ENCODE measurements around the gene P3H1. TPM values are rescaled to one million over a fixed set of nuclear protein-coding genes. Genes with fewer than 3 reads are reported as not detected.

The P3H1 gene
- total RNA-seq, 4 donors from 2014 or later = 42.4 to 83.9 (median 65.1) TPM

DNA sequence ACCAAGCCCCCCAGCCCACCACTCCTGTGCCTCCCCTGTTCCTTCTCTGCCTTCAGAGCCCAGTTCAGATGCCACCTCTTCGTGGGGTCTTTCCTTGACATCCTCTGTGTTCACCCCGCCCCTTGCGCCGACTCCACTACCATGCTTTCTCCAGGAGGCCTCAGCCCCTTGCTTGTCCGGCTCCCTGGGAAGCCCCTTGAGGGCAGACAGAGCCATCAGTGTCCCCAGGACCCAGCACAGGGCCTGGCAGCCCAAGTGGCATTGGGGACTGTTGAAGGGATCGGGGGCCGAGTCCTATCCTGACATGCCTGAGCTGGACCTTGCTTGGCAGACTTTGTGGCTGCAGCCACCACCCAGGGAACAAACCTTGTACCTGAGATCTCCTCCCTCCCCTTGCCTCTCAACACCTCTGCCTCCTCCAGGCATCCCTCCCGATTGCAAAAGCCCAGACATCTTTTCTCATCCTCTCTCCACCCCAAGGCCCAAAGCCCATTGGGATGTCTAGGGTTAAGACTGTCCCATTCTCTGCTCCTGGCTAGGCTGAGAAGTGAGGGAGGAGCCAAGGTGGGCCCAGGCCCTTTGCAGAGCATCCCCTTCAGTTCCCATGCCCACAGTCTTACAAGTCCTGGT is 30.1 kb downstream of the P3H1 start:
- H3K9me3 ChIP-seq = no peaks in the 10 kb centered on the region
- H3K4me3 ChIP-seq = peak overlapping the region in 1 of 4 donors; percentile 51
- H3K36me3 ChIP-seq = peaks cover 0 to 27% (median 0%) of the 10 kb centered on the region in 3 donors
- TF ChIP-seq, protein P1, sequence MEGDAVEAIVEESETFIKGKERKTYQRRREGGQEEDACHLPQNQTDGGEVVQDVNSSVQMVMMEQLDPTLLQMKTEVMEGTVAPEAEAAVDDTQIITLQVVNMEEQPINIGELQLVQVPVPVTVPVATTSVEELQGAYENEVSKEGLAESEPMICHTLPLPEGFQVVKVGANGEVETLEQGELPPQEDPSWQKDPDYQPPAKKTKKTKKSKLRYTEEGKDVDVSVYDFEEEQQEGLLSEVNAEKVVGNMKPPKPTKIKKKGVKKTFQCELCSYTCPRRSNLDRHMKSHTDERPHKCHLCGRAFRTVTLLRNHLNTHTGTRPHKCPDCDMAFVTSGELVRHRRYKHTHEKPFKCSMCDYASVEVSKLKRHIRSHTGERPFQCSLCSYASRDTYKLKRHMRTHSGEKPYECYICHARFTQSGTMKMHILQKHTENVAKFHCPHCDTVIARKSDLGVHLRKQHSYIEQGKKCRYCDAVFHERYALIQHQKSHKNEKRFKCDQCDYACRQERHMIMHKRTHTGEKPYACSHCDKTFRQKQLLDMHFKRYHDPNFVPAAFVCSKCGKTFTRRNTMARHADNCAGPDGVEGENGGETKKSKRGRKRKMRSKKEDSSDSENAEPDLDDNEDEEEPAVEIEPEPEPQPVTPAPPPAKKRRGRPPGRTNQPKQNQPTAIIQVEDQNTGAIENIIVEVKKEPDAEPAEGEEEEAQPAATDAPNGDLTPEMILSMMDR (IDR thresholded peaks at IDR 0.05) = no peak
- TF ChIP-seq POLR2A (IDR thresholded peaks at IDR 0.05) = no peak
- TF ChIP-seq EP300 (IDR thresholded peaks at IDR 0.05) = no peak
- H3K27ac ChIP-seq = peak overlapping the region in 2 of 4 donors; percentile 74 to 85
- 80 to 88% methylated on average over 7 to 8 of the region's 8 CpGs for WGBS, 2 donors
- peaks cover 0 to 48% (median 7%) of the 10 kb centered on the region in 4 donors for H3K4me1 ChIP-seq
- DNase-seq (ENCODE audit: low spot score in 2 of 2) = no peak
- no peaks in the 10 kb centered on the region for H3K27me3 ChIP-seq

DNA sequence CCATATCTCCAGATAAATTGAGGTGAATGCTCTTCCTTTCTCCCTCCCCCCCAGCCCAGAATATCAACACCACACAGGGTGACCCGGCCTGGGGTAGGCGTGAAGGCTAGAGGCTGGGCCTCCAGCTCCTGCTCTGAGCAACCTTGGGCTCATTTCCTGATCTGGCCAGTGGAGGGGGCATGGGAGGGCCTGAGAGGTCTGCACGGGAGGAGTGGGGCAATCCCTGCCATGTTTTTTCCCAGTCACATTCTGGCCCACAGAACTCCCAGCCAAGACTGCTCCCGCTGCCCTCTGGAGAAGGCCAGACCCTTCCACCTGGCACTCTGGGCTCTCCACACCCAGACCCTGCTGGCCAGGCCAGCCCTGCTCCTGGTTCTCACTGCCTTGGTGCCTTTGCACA is 30.7 kb downstream of the P3H1 start:
- H3K4me3 ChIP-seq = peak overlapping the region in 1 of 4 donors; percentile 51
- H3K9me3 ChIP-seq = no peaks in the 10 kb centered on the region
- no peak for DNase-seq (ENCODE audit: low spot score in 2 of 2)
- no peaks in the 10 kb centered on the region for H3K27me3 ChIP-seq
- peaks cover 0 to 43% (median 5%) of the 10 kb centered on the region in 4 donors for H3K4me1 ChIP-seq
- H3K27ac ChIP-seq = peak overlapping the region in 2 of 4 donors; percentile 74 to 85
- TF ChIP-seq, protein P1 (IDR thresholded peaks at IDR 0.05) = peak in 3 of 5 experiments; percentile 6 to 29 (median 19)
- no peak for TF ChIP-seq EP300 (IDR thresholded peaks at IDR 0.05)
- WGBS, 2 donors = 46 to 59% methylated on average over 3 to 4 of the region's 4 CpGs
- peaks cover 0 to 27% (median 0%) of the 10 kb centered on the region in 3 donors for H3K36me3 ChIP-seq

DNA sequence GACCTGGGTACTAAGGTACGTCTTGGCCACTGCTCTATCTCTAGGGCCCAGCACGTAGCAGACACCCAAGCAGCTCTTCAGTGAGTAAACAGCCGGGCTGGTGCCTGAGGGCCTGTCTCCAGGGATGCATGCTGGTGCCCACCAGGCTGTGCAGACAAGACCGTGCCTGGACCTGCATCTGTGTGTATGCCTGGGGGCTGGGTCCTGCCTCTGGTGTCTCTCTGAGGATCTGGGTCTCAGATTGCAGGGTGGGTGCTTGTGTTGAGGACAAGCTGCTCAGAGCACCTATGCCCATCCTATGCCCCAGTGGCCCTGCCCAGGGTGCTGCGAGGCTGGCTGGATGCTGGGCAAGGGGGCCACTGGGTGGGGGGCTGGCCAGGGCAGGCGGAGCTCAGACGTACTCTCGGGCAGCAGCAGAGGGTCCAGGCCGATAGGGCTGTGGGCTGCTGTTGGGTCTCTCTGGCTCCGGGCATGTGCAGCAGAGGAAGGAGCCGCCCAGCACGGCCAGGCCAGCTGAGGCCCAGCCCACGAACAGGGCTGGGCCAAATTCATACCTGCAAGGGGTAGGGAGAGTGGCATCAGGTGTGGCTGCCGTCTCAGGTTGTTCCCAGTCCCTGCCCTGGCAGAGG is 31.2 kb downstream of the P3H1 start:
- WGBS, 2 donors = 83% methylated on average over 8 of the region's 14 CpGs; no CpG with 5 or more reads in 1 of the 2 donors
- TF ChIP-seq POLR2A (IDR thresholded peaks at IDR 0.05) (no peak), EP300 (IDR thresholded peaks at IDR 0.05) (no peak)
- TF ChIP-seq, protein P1 (IDR thresholded peaks at IDR 0.05) = no peak

DNA sequence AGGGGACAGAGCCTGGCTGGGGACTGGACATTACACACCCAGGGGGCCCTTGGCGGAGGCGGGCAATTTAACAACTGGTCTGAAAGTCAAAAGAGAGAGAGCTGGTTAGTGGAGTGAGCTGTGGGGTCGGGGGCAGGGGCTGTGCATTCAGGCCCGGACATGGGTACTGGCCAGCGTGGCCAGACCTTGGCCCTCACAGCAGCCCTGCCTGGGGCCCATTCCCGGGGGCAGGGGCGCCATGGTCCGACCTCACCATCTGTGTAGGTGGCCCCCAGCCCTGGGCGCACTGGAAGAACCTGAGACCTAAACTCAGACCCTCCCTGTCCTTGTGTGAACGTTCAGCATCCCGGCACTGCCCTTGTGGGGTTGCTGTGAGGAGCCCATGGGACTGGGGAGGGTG is 31.8 kb downstream of the P3H1 start:
- TF ChIP-seq POLR2A (IDR thresholded peaks at IDR 0.05) = no peak
- TF ChIP-seq, protein P1 (IDR thresholded peaks at IDR 0.05) = no peak
- no peak for TF ChIP-seq EP300 (IDR thresholded peaks at IDR 0.05)
- peak overlapping the region in 2 of 4 donors; percentile 36 to 85 for H3K27ac ChIP-seq
- WGBS, 2 donors = 60 to 66% methylated on average over 9 to 11 of the region's 11 CpGs
- H3K36me3 ChIP-seq = peaks cover 0 to 27% (median 0%) of the 10 kb centered on the region in 3 donors
- H3K4me3 ChIP-seq = no peak overlapping the region
- no peak for DNase-seq (ENCODE audit: low spot score in 2 of 2)
- peaks cover 0 to 36% (median under 1%) of the 10 kb centered on the region in 4 donors for H3K4me1 ChIP-seq
- H3K9me3 ChIP-seq = no peaks in the 10 kb centered on the region
- H3K27me3 ChIP-seq = no peaks in the 10 kb centered on the region

More for the DNA sequence above, 31.2 kb downstream of the P3H1 start:
- Histone ChIP-seq H3K4me1 (peaks cover 0 to 40% (median 3%) of the 10 kb centered on the region in 4 donors), H3K27ac (peak overlapping the region in 2 of 4 donors; percentile 74 to 85), H3K27me3 (no peaks in the 10 kb centered on the region), H3K9me3 (no peaks in the 10 kb centered on the region), H3K36me3 (peaks cover 0 to 27% (median 0%) of the 10 kb centered on the region in 3 donors), H3K4me3 (peak overlapping the region in 1 of 4 donors; percentile 51)
- DNase-seq (ENCODE audit: low spot score in 2 of 2) = no peak
